HG02884 (cell line): ENCODE data around the gene RBSN.
A peak's percentile ranks its signal among the peaks of the same experiment; 100 is the strongest.
"Not testable (repeated sequence)": the region's sequence is repeated elsewhere in the genome, so short reads cannot be mapped to it uniquely, and the experiment has no call there.

Experiments used
- ATAC-seq: cut with Tn5 transposase; IDR thresholded peaks from one replicate; pipeline ENCODE4 v1.9.1; 2021; ENCODE audit warnings: mild to moderate bottlenecking, moderate library complexity; ENCODE audit not compliant: unreplicated experiment

The RBSN gene

GRCh38 chr3:15098503-15099363 is at the start of gene RBSN:
TSS of gene RBSN (minus strand) at chr3:15099148. CDS start at chr3:15096120, 3,028 bp downstream.
- ATAC-seq = peak; percentile 74

DNA sequence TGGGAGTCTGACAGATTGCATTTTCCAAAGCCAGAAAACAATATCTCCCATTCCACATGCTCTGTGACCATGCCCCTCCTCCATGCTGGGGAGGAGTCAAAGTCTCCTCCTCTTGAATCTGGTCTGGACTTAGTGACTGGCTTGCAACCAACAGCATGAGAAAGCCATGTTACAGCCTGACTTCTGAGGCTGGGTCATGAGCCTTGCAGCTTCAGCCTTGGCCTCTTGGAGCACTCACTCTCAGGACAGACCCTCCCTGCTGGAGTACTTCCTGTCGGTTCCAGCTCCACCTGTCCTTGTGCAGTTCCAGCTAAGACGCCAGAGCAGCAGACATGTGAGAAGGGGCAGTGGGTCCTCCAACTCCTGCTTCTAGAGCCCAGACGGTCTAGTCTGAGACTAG is 49.7 kb upstream of the RBSN start:
- no peak for ATAC-seq

- not testable (repeated sequence) for ATAC-seq
Measured at GRCh38 chr3:15136885-15137284, 37.9 kb upstream of the RBSN start.

GRCh38 chr3:15134968-15135367 is 36.0 kb upstream of the RBSN start:
- ATAC-seq = not testable (repeated sequence)

GRCh38 chr3:15128403-15128802 is 29.5 kb upstream of the RBSN start:
- not testable (repeated sequence) for ATAC-seq

- ATAC-seq = not testable (repeated sequence)
Measured at GRCh38 chr3:15126975-15127374, 28.0 kb upstream of the RBSN start.

DNA sequence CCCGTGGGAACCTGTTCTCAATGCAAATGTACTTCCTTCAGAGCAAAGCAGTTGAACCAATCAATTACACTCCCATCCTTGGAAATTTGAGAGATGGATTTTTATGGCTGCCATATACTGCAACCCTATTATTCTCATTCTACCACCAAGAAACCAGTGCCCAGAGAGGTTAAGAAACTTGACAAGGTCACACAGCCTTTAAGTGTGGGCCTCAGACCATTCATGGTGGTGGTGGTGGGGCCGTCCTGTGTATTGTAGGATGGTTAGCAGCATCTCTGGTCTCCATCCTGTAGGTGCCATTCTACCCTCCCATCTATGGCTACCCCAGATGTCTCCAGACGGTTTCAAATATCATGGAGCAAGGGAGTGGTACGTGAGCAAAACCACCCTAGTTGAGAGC is 23.4 kb upstream of the RBSN start:
- ATAC-seq = no peak

DNA sequence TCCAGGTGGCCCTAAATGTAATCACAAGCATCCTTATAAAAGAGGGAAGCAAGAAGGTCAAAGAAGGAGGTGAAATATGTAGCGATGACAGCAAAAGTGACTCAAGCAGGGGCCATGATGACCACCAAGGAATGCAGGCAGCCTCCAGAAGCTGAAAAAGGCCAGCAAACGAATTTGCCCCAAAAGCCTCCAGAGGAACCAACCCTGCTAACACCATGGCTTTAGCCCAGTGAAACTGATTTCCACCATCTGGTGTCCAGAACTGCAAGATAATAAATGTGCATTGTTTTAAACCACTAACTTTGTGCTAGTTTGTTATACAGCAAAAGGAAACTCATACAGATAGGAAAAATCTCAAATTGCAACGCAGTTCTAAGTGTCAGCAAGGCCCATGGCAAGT is 23.0 kb upstream of the RBSN start:
- ATAC-seq = no peak

GRCh38 chr3:15120986-15121385 is 22.0 kb upstream of the RBSN start:
- no peak for ATAC-seq

DNA sequence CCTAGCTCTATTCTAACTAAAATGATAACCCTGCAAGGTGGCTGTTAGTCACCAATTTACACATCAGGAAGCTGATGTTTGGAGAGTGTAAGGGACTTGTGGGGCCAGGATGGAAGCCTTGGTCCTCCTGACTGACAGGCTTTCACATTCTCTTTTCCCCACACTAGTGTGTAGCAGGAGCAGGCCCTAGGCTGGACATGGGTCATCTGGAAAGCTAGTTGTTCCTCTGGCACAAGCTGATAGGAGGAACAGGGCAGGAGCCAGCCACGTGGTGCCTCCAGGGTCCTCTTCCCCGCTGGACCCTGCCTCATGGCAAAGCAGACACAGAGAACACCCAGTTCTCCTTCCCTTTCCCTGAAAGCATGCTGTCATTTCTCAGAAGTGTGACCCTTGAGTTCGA is 18.1 kb upstream of the RBSN start:
- ATAC-seq = no peak

DNA sequence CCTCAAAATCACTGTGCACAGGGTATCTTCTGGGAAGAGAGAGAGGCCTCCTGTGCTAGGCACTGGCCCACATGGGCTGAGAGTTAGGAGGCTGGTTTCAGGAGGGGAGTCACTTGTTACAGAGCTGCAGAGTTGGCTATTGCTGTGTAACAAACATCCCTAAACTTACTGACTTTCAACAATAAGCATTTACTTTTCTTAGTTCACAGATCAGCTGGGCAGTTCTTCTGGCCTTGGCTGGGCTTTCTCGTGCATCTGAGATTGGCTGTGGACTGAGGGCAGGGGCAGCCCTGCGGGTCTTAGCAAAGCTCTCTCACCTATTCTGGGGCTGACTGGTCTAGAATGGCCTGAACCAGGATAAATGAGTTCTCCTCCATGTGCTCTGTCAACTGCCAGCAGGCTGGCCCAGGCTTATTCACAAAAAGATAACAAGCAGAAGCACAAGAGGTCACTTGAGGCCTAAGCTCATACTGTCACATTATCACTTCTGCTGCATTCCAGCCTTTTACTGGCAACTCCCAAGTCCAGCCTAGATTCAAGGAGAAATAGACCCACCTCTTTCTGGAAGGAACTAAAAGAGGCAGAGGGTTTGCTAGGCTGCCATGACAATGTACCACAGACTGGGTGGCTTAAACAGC is 17.2 kb upstream of the RBSN start:
- ATAC-seq = no peak

GRCh38 chr3:15114466-15115358 is 15.8 kb upstream of the RBSN start:
- no peak for ATAC-seq

GRCh38 chr3:15113884-15114283 is 14.9 kb upstream of the RBSN start:
- ATAC-seq = no peak

DNA sequence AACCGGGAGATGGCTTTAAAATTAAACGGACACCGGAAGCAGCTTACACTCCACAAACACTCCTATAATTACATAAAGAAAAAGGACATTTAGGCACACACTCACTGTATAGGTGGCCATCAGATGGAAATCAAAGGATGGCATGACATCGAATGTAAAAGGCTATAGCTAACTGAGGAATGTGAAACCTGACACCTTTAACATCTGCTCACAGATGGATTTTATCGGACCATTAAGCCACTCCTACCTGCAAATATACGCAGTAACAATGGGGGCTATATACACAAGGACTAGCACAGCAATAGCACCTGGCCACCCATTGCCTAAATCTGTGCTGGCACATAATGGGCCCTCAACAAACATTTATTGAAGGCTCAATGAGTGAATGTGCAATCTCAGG is 14.5 kb upstream of the RBSN start:
- ATAC-seq = no peak

- no peak for ATAC-seq
Measured at GRCh38 chr3:15112011-15112410, 13.1 kb upstream of the RBSN start.

DNA sequence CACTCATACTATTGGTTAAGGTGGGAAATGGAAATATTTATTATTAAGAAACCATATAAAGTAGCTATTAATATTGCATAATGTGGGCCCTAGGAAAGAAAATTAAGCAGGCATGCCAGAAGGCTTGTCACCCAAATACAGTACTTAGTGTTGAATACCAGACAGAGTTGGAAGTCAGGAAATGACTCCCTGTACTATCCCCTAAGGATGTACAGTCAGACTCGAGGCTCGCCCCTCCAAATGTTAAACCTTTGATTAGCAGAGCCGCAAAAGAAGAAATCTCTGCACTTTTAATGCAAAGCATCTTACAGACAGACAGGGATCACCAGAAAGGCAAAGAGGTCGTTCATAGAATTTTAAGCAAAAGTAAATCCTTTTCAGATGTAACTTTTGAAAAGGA is 11.3 kb upstream of the RBSN start:
- ATAC-seq = no peak

GRCh38 chr3:15108869-15109268 is 9.9 kb upstream of the RBSN start:
- no peak for ATAC-seq

- no peak for ATAC-seq
Measured at GRCh38 chr3:15108082-15108545, 9.2 kb upstream of the RBSN start.

GRCh38 chr3:15107075-15107947 is 8.4 kb upstream of the RBSN start:
- ATAC-seq = no peak

DNA sequence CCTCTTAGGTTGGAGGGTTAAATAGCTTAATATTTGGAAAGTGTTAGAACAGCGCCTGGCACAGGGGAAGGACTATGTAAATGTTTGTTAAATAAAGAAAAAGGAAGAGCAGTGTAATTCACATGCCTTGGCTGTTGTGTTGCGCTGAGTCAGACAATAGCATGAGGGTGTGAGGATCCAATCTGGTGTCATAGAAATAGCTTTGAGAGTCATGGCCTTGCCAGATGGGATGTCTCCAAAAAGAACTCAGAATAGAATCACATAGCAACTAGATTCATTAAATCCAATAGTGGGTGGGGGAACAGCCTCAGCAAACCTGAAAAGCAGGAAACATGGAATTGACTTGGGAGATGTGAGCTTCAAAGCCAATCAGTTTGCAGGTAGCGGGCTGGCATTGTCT is 3.9 kb upstream of the RBSN start:
- ATAC-seq = no peak
